IPS-18c (cell line): ENCODE results near the gene PRMT6.
A peak's percentile ranks its signal among the peaks of the same experiment; 100 is the strongest.
"Not testable (repeated sequence)": the region's sequence is repeated elsewhere in the genome, so short reads cannot be mapped to it uniquely, and the experiment has no call there.

ENCODE experiments used
- H3K4me3 ChIP-seq: 2 replicates; pipeline ENCODE4 v1.7.0; 2013; ENCODE audit warnings: low read depth, mild to moderate bottlenecking, low read length, moderate library complexity; ENCODE audit not compliant: insufficient read depth
- H3K9me3 ChIP-seq: one replicate; pipeline ENCODE4 v1.6.1; 2013; ENCODE audit warnings: mild to moderate bottlenecking, low read length, moderate library complexity; ENCODE audit not compliant: control insufficient read depth, insufficient read depth

PRMT6 gene

GRCh38 chr1:107056426-107057196, at the start of gene PRMT6:
Gene PRMT6, plus strand, starts transcription at chr1:107056674. Its CDS starts 42 bp downstream, at chr1:107056716.
- H3K4me3 ChIP-seq: peak within 1 kb of the TSS; percentile 94

GRCh38 chr1:107009281-107009680, 47.2 kb upstream of the PRMT6 start:
- Histone ChIP-seq H3K4me3 (no peak overlapping the region), H3K9me3 (no peaks in the 10 kb centered on the region)

More at GRCh38 chr1:107056426-107057196, at the start of gene PRMT6:
- H3K9me3 ChIP-seq: peaks cover 2% of the 10 kb centered on the region

GRCh38 chr1:107010582-107010981, 45.9 kb upstream of the PRMT6 start:
- Histone ChIP-seq H3K4me3 (no peak overlapping the region), H3K9me3 (no peaks in the 10 kb centered on the region)

GRCh38 chr1:107016376-107016978, 40.0 kb upstream of the PRMT6 start:
- Histone ChIP-seq H3K9me3 (no peaks in the 10 kb centered on the region), H3K4me3 (no peak overlapping the region)

- Histone ChIP-seq H3K4me3 (no peak overlapping the region), H3K9me3 (no peaks in the 10 kb centered on the region)
Measured at GRCh38 chr1:107018445-107018844, 38.0 kb upstream of the PRMT6 start.

- Histone ChIP-seq H3K9me3 (no peaks in the 10 kb centered on the region), H3K4me3 (no peak overlapping the region)
Measured at GRCh38 chr1:107019166-107019565, 37.3 kb upstream of the PRMT6 start.

- H3K9me3 ChIP-seq: peaks cover 11% of the 10 kb centered on the region
- H3K4me3 ChIP-seq: not testable (repeated sequence)
Measured at GRCh38 chr1:107038874-107039273, 17.6 kb upstream of the PRMT6 start.

GRCh38 chr1:107044310-107045220, 11.9 kb upstream of the PRMT6 start:
- H3K9me3 ChIP-seq, H3K4me3 ChIP-seq: not testable (repeated sequence)

GRCh38 chr1:107047602-107048001, 8.9 kb upstream of the PRMT6 start:
- Histone ChIP-seq H3K4me3 (no peak overlapping the region), H3K9me3 (peaks cover 2% of the 10 kb centered on the region)

GRCh38 chr1:107048241-107048640, 8.2 kb upstream of the PRMT6 start:
- Histone ChIP-seq H3K9me3 (peaks cover 2% of the 10 kb centered on the region), H3K4me3 (no peak overlapping the region)

- Histone ChIP-seq H3K9me3 (peaks cover 4% of the 10 kb centered on the region), H3K4me3 (no peak overlapping the region)
Measured at GRCh38 chr1:107051266-107051665, 5.2 kb upstream of the PRMT6 start.

GRCh38 chr1:107055919-107056425, 502 bp upstream of the PRMT6 start:
- not testable (repeated sequence) for H3K9me3 ChIP-seq
- H3K4me3 ChIP-seq: peak overlapping the region; percentile 94; the same call in 1 of the 2 replicates

GRCh38 chr1:107057197-107058133, 991 bp downstream of the PRMT6 start:
- Histone ChIP-seq H3K4me3 (peak overlapping the region; percentile 94), H3K9me3 (peaks cover 2% of the 10 kb centered on the region)

GRCh38 chr1:107058245-107059032, 2.0 kb downstream of the PRMT6 start:
- Histone ChIP-seq H3K9me3 (peaks cover 2% of the 10 kb centered on the region), H3K4me3 (peak overlapping the region; percentile 94)

GRCh38 chr1:107061886-107062285, 5.4 kb downstream of the PRMT6 start:
- no peak overlapping the region for H3K4me3 ChIP-seq
- no peaks in the 10 kb centered on the region for H3K9me3 ChIP-seq

- no peak overlapping the region for H3K4me3 ChIP-seq
Measured at GRCh38 chr1:107073493-107073892, 17.0 kb downstream of the PRMT6 start.

More at GRCh38 chr1:107073493-107073892, 17.0 kb downstream of the PRMT6 start:
- no peaks in the 10 kb centered on the region for H3K9me3 ChIP-seq
